B cell (primary cell): Measurements from ENCODE around the gene CALN1. TPM values are rescaled to one million over a fixed set of nuclear protein-coding genes. Genes with fewer than 3 reads are reported as not detected.

Experiments used
- ATAC-seq: fragments of 200-7000 bp; cut with Tn5 transposase; one replicate; pipeline ENCODE4 v1.10.0; 2021; ENCODE audit warnings: low read depth, mild to moderate bottlenecking, moderate number of reproducible peaks, moderate library complexity
- CTCF ChIA-PET: fragments of 350-600 bp; sonication (Branson Sonifier 250); formaldehyde crosslinking; loops from one replicate; lab custom pipeline; 2021; ENCODE audit warnings: antibody characterized with exemption, inconsistent platforms; lab: Charles Lee
- POLR2A ChIA-PET: fragments of 350-600 bp; sonication (Branson Sonifier 250); formaldehyde crosslinking; loops from one replicate; lab custom pipeline; 2021; ENCODE audit warnings: antibody characterized with exemption; lab: Charles Lee
- DNase-seq: peaks from one replicate; pipeline ENCODE4 v3.0.0; 2013
- H2AFZ ChIP-seq: 2 replicates; pipeline ENCODE4 v1.6.1; 2012; ENCODE audit warnings: mild to moderate bottlenecking, low read depth, low read length; ENCODE audit not compliant: insufficient read depth, poor library complexity, severe bottlenecking
- H3K27ac ChIP-seq, 2 donors: 1 replicate in 1 of 2; 2 replicates in 1 of 2; pipeline ENCODE4 v1.5.1; 2012 to 2013; ENCODE audit warnings: low read length in 2 of 2, mild to moderate bottlenecking in 2 of 2, moderate library complexity in 1 of 2
- H3K27me3 ChIP-seq, 4 experiments: fragments of 200-600 bp in 1 of 4; sonication (generic) in 1 of 4; replicated peaks in 1 of 4; 1 replicate in 2 of 4; 2 replicates in 2 of 4; pipeline versions ENCODE4 v1.6.1 to v1.7.0; 2013 to 2016; ENCODE audit warnings: low read length in 3 of 4, mild to moderate bottlenecking in 2 of 4, mixed read lengths in 1 of 4, moderate library complexity in 1 of 4; ENCODE audit not compliant: insufficient read depth in 4 of 4, control insufficient read depth in 3 of 4; ENCODE audit errors: control extremely low read depth in 1 of 4
- H3K36me3 ChIP-seq, 2 experiments: replicated peaks in 1 of 2; 1 replicate in 1 of 2; 2 replicates in 1 of 2; pipeline versions ENCODE4 v1.6.1 to v1.7.1; 2013; ENCODE audit warnings: low read length in 1 of 2; ENCODE audit not compliant: insufficient read depth in 2 of 2, control insufficient read depth in 1 of 2; ENCODE audit errors: control extremely low read depth in 1 of 2, extremely low read depth in 1 of 2
- H3K4me1 ChIP-seq, 2 donors: fragments of 200-600 bp in 1 of 2; sonication (generic) in 1 of 2; 1 replicate in 1 of 2; 2 replicates in 1 of 2; pipeline versions ENCODE4 v1.5.1 to v1.6.1; 2013 to 2017; ENCODE audit warnings: low read length in 2 of 2; ENCODE audit not compliant: control insufficient read depth in 2 of 2, insufficient read depth in 2 of 2
- H3K4me2 ChIP-seq: replicated peaks from 2 replicates; pipeline ENCODE3; 2012; ENCODE audit warnings: mild to moderate bottlenecking, low read depth, low read length; ENCODE audit not compliant: poor library complexity, severe bottlenecking
- H3K4me3 ChIP-seq, 5 experiments: fragments of 200-600 bp in 1 of 5; sonication (generic) in 1 of 5; 1 replicate in 3 of 5; 2 replicates in 2 of 5; pipeline versions ENCODE4 v1.5.1 to v1.7.0; 2011 to 2016; ENCODE audit warnings: low read length in 4 of 5, mild to moderate bottlenecking in 4 of 5, low read depth in 2 of 5, control low read depth in 1 of 5, moderate library complexity in 1 of 5; ENCODE audit not compliant: insufficient read depth in 1 of 5; ENCODE audit errors: control extremely low read depth in 1 of 5, extremely low read depth in 1 of 5
- H3K79me2 ChIP-seq: fragments of 200-600 bp; sonication (generic); one replicate; pipeline ENCODE4 v1.6.0; 2016; ENCODE audit warnings: low read length; ENCODE audit not compliant: control insufficient read depth, insufficient read depth
- H3K9ac ChIP-seq: fragments of 200-600 bp; sonication (generic); 2 replicates; pipeline ENCODE4 v1.6.1; 2017; ENCODE audit warnings: mild to moderate bottlenecking, low read length, moderate library complexity
- H3K9me3 ChIP-seq, 3 donors: one replicate each; pipeline versions ENCODE4 v1.6.1 to v1.7.1; 2013; ENCODE audit warnings: low read length in 2 of 3; ENCODE audit not compliant: control insufficient read depth in 2 of 3, insufficient read depth in 1 of 3; ENCODE audit errors: control extremely low read depth in 1 of 3
- H4K20me1 ChIP-seq: 2 replicates; pipeline ENCODE4 v1.6.0; 2012; ENCODE audit warnings: mild to moderate bottlenecking, low read length; ENCODE audit not compliant: insufficient read depth, control insufficient read depth, poor library complexity, severe bottlenecking
- H3K27ac Mint-ChIP-seq: one replicate; pipeline ENCODE4 v1.8.0; 2021; ENCODE audit warnings: mixed read lengths
- H3K27me3 Mint-ChIP-seq: one replicate; pipeline ENCODE4 v1.8.0; 2021; ENCODE audit warnings: mixed read lengths
- H3K4me1 Mint-ChIP-seq: one replicate; pipeline ENCODE4 v1.8.0; 2021; ENCODE audit warnings: mixed read lengths
- H3K4me3 Mint-ChIP-seq: one replicate; pipeline ENCODE4 v1.8.0; 2021; ENCODE audit warnings: mixed read lengths
- H3K9me3 Mint-ChIP-seq: one replicate; pipeline ENCODE4 v1.8.0; 2022; ENCODE audit warnings: mixed read lengths; ENCODE audit not compliant: insufficient read depth
- EZH2 ChIP-seq: IDR thresholded peaks from 2 replicates; pipeline ENCODE4 v1.6.1; 2012; ENCODE audit warnings: borderline replicate concordance, low read depth, mild to moderate bottlenecking, moderate library complexity, low read length; ENCODE audit not compliant: insufficient read depth, poor library complexity, severe bottlenecking
- WGBS: methylation state at CpG from one replicate; pipeline ENCODE4 v1.1.5; 2013; ENCODE audit warnings: missing lambda C conversion rate; ENCODE audit not compliant: insufficient coverage; 5-methylcytosine and 5-hydroxymethylcytosine counted together
- intact Hi-C: fragments of 100-400 bp; cut with micrococcal nuclease; formaldehyde crosslinking; loops from one replicate; pipeline ENCODE4 v1.10.0; 2022
- polyA plus RNA-seq: library from polyadenylated mRNA; depleted of rRNA; stranded (reverse); fragments of >200 nt; gene quantifications from 2 replicates; pipeline ENCODE4 v1.2.3, GENCODE V29; 2012
- total RNA-seq, 2 donors: library from RNA; stranded (reverse); fragments of 120-200 nt in 1 of 2; gene quantifications; 1 replicate in 1 of 2; 2 replicates in 1 of 2; pipeline versions ENCODE4 v1.2.3 to v1.2.4, GENCODE V29; 2013 to 2022
- TF ChIP-seq, protein P1 (sequence below): fragments of 200-600 bp; IDR thresholded peaks from one replicate; pipeline ENCODE4 v1.8.0; 2022; ENCODE audit warnings: antibody characterized with exemption, mild to moderate bottlenecking

Gene CALN1
- total and polyA plus RNA-seq, 2 donors (not counting 1 experiment from before 2014, with no cell fraction given), result not detected

GRCh38 chr7:71905821-71906220, 506.3 kb downstream of the CALN1 start:
- Histone ChIP-seq H3K27ac (no peak overlapping the region), H3K4me2 (no peak overlapping the region), H3K79me2 (no peaks in the 10 kb centered on the region), H3K9ac (no peak overlapping the region), H3K4me3 (no peak overlapping the region), H3K9me3 (peaks cover 3 to 9% (median 3%) of the 10 kb centered on the region in 3 donors), H2AFZ (no peak overlapping the region), H3K4me1 (no peaks in the 10 kb centered on the region), H4K20me1 (no peaks in the 10 kb centered on the region), H3K27me3 (no peaks in the 10 kb centered on the region), H3K36me3 (no peaks in the 10 kb centered on the region)
- intact Hi-C loops, result no loop called here
- Mint-ChIP-seq H3K9me3 (peaks cover 11% of the 10 kb centered on the region), H3K4me1 (no peaks in the 10 kb centered on the region), H3K27me3 (no peaks in the 10 kb centered on the region), H3K27ac (no peak overlapping the region), H3K4me3 (no peak overlapping the region)
- no CpG with 5 or more reads among the region's 1 CpG for WGBS
- no peak for DNase-seq
- TF ChIP-seq, protein P1, sequence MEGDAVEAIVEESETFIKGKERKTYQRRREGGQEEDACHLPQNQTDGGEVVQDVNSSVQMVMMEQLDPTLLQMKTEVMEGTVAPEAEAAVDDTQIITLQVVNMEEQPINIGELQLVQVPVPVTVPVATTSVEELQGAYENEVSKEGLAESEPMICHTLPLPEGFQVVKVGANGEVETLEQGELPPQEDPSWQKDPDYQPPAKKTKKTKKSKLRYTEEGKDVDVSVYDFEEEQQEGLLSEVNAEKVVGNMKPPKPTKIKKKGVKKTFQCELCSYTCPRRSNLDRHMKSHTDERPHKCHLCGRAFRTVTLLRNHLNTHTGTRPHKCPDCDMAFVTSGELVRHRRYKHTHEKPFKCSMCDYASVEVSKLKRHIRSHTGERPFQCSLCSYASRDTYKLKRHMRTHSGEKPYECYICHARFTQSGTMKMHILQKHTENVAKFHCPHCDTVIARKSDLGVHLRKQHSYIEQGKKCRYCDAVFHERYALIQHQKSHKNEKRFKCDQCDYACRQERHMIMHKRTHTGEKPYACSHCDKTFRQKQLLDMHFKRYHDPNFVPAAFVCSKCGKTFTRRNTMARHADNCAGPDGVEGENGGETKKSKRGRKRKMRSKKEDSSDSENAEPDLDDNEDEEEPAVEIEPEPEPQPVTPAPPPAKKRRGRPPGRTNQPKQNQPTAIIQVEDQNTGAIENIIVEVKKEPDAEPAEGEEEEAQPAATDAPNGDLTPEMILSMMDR, result no peak
- no peak for TF ChIP-seq EZH2
- no peak for ATAC-seq
- ChIA-PET POLR2A (no interaction called here), CTCF (no interaction called here)

DNA sequence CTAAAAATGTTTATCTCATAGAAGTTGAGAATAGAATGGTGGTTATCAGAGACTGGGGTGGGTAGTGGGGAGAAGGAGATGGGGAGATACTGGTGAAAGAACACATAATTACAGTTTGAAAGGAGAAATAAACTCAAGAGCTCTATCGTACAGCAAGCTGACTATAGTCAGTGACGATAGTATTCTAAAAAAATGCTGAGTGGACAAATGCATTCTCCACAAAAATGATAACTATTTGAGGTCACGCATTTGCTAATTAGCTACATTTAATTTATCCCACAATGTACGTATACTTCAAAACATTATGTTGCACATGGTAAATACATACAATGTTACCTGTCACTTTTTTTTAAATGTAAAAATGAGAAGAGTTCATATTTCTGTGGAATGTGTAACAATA, 507.7 kb downstream of the CALN1 start:
- H3K79me2 ChIP-seq, result no peaks in the 10 kb centered on the region
- no peak overlapping the region for H2AFZ ChIP-seq
- H3K27ac ChIP-seq, result no peak overlapping the region
- TF ChIP-seq EZH2, result no peak
- TF ChIP-seq, protein P1, result no peak
- CTCF ChIA-PET, result no interaction called here
- H3K27me3 ChIP-seq, result no peaks in the 10 kb centered on the region
- DNase-seq, result no peak
- H3K4me3 ChIP-seq, result no peak overlapping the region
- no peaks in the 10 kb centered on the region for H3K4me1 Mint-ChIP-seq
- H3K4me3 Mint-ChIP-seq, result no peak overlapping the region
- no peaks in the 10 kb centered on the region for H3K36me3 ChIP-seq
- peaks cover 8% of the 10 kb centered on the region for H3K9me3 Mint-ChIP-seq
- no peak overlapping the region for H3K27ac Mint-ChIP-seq
- POLR2A ChIA-PET, result no interaction called here
- no peaks in the 10 kb centered on the region for H4K20me1 ChIP-seq
- intact Hi-C loops, result no loop called here
- no peak overlapping the region for H3K4me2 ChIP-seq
- H3K27me3 Mint-ChIP-seq, result no peaks in the 10 kb centered on the region
- peaks cover 1 to 9% (median 3%) of the 10 kb centered on the region in 3 donors for H3K9me3 ChIP-seq
- H3K4me1 ChIP-seq, result no peaks in the 10 kb centered on the region
- 92% methylated on average over 2 of the region's 4 CpGs for WGBS
- no peak for ATAC-seq
- no peak overlapping the region for H3K9ac ChIP-seq
